Retina (tissue), 1 donor: ENCODE results near the gene MYNN.

Experiments
- DNase-seq: peaks from one replicate; pipeline ENCODE4 v3.0.0-alpha.2; 2016

Gene MYNN

GRCh38 chr3:169836078-169836941 lies 63.1 kb downstream of the MYNN start:
- DNase-seq = no peak

- no peak for DNase-seq
Measured at GRCh38 chr3:169836942-169837275, 63.7 kb downstream of the MYNN start.

- DNase-seq = no peak
Measured at GRCh38 chr3:169838511-169839030, 65.4 kb downstream of the MYNN start.
